ENCODE data around the gene DNAL1. TPM values are rescaled to one million over a fixed set of nuclear protein-coding genes. Genes with fewer than 3 reads are reported as not detected.
A peak's percentile ranks its signal among the peaks of the same experiment; 100 is the strongest.

DNAL1 gene
- total RNA-seq, 1 donor from 2014 or later, result 2.6 TPM

GRCh38 chr14:73661872-73662271, 17.1 kb downstream of the DNAL1 start:
- no peak for TF ChIP-seq CTCF (conservative IDR thresholded peaks at IDR 0.05; ENCODE audit: low read depth, low read length)
- H3K4me3 ChIP-seq (ENCODE audit: low read depth, low read length), result no peak overlapping the region
- no peak for DNase-seq (ENCODE audit: low read depth)

- peak; percentile 59 for TF ChIP-seq CTCF (conservative IDR thresholded peaks at IDR 0.05; ENCODE audit: low read depth, low read length)
- DNase-seq (ENCODE audit: low read depth), result peak; percentile 58
- no peak overlapping the region for H3K4me3 ChIP-seq (ENCODE audit: low read depth, low read length)
Observed at GRCh38 chr14:73662487-73662943, 17.7 kb downstream of the DNAL1 start.

GRCh38 chr14:73663548-73664212, 18.9 kb downstream of the DNAL1 start:
- H3K4me3 ChIP-seq (ENCODE audit: low read depth, low read length), result no peak overlapping the region
- no peak for DNase-seq (ENCODE audit: low read depth)
- TF ChIP-seq CTCF (conservative IDR thresholded peaks at IDR 0.05; ENCODE audit: low read depth, low read length), result no peak

GRCh38 chr14:73665130-73665529, 20.3 kb downstream of the DNAL1 start:
- no peak for DNase-seq (ENCODE audit: low read depth)
- TF ChIP-seq CTCF (conservative IDR thresholded peaks at IDR 0.05; ENCODE audit: low read depth, low read length), result no peak
- H3K4me3 ChIP-seq (ENCODE audit: low read depth, low read length), result no peak overlapping the region

GRCh38 chr14:73666583-73666982, 21.8 kb downstream of the DNAL1 start:
- no peak for DNase-seq (ENCODE audit: low read depth)
- TF ChIP-seq CTCF (conservative IDR thresholded peaks at IDR 0.05; ENCODE audit: low read depth, low read length), result no peak
- H3K4me3 ChIP-seq (ENCODE audit: low read depth, low read length), result no peak overlapping the region

GRCh38 chr14:73667854-73668253, 23.1 kb downstream of the DNAL1 start:
- no peak for DNase-seq (ENCODE audit: low read depth)
- H3K4me3 ChIP-seq (ENCODE audit: low read depth, low read length), result no peak overlapping the region
- no peak for TF ChIP-seq CTCF (conservative IDR thresholded peaks at IDR 0.05; ENCODE audit: low read depth, low read length)

- TF ChIP-seq CTCF (conservative IDR thresholded peaks at IDR 0.05; ENCODE audit: low read depth, low read length), result no peak
- no peak overlapping the region for H3K4me3 ChIP-seq (ENCODE audit: low read depth, low read length)
- no peak for DNase-seq (ENCODE audit: low read depth)
Observed at GRCh38 chr14:73674986-73675385, 30.2 kb downstream of the DNAL1 start.
